HepG2 (cell line): Measurements from ENCODE around the gene STXBP4. TPM values are rescaled to one million over a fixed set of nuclear protein-coding genes. Genes with fewer than 3 reads are reported as not detected.

Experiments used
- FOSL1 ChIP-seq: sonication (generic); formaldehyde crosslinking; IDR thresholded peaks from 2 replicates; pipeline ENCODE4 v1.9.0; 2021; ENCODE audit warnings: missing genetic modification reagents, borderline replicate concordance
- GABPA ChIP-seq, 2 experiments: IDR thresholded peaks; 2 replicates each; pipeline ENCODE4 v1.6.1; 2011 to 2016; ENCODE audit warnings: low read depth in 2 of 2, low read length in 1 of 2, missing biosample characterization in 1 of 2, missing genetic modification characterization in 1 of 2
- GLI4 ChIP-seq: sonication (generic); formaldehyde crosslinking; IDR thresholded peaks from 2 replicates; pipeline ENCODE4 v1.5.1; 2020; ENCODE audit warnings: missing genetic modification reagents, mild to moderate bottlenecking, moderate library complexity, borderline replicate concordance
- HNF4A ChIP-seq: sonication (generic); formaldehyde crosslinking; IDR thresholded peaks from 2 replicates; pipeline ENCODE4 v1.4.0; 2020; ENCODE audit warnings: missing genetic modification reagents
- KAT2B ChIP-seq: fragments of 150-350 bp; IDR thresholded peaks from 2 replicates; pipeline ENCODE4 v1.6.1; 2014; ENCODE audit warnings: low read depth, low read length, borderline replicate concordance
- KDM3A ChIP-seq: IDR thresholded peaks from 2 replicates; pipeline ENCODE4 v1.6.1; 2018; ENCODE audit warnings: low read depth, missing compliant biosample characterization
- NFKB2 ChIP-seq: sonication (generic); formaldehyde crosslinking; IDR thresholded peaks from 2 replicates; pipeline ENCODE4 v1.4.0; 2020; ENCODE audit warnings: missing genetic modification reagents, borderline replicate concordance
- RXRB ChIP-seq: IDR thresholded peaks from 2 replicates; pipeline ENCODE4 v1.6.1; 2016; ENCODE audit warnings: borderline replicate concordance, missing genetic modification reagents, missing compliant biosample characterization
- SIX1 ChIP-seq: sonication (generic); formaldehyde crosslinking; IDR thresholded peaks from 2 replicates; pipeline ENCODE4 v1.4.0; 2020; ENCODE audit warnings: missing genetic modification reagents, borderline replicate concordance
- SP2 ChIP-seq: sonication (generic); formaldehyde crosslinking; IDR thresholded peaks from 2 replicates; pipeline ENCODE4 v1.5.1; 2020; ENCODE audit warnings: mild to moderate bottlenecking, missing genetic modification reagents
- SRF ChIP-seq: IDR thresholded peaks from 2 replicates; pipeline ENCODE4 v1.6.1; 2011; ENCODE audit warnings: mild to moderate bottlenecking, low read depth, low read length, moderate library complexity
- ZBED4 ChIP-seq: sonication (generic); formaldehyde crosslinking; IDR thresholded peaks from 2 replicates; pipeline ENCODE4 v1.4.0; 2020; ENCODE audit warnings: missing genetic modification reagents, borderline replicate concordance
- ZNF276 ChIP-seq: sonication (generic); formaldehyde crosslinking; IDR thresholded peaks from 2 replicates; pipeline ENCODE4 v1.4.0; 2020; ENCODE audit warnings: mild to moderate bottlenecking, low read depth, missing genetic modification reagents
- ZNF337 ChIP-seq: sonication (generic); formaldehyde crosslinking; IDR thresholded peaks from 2 replicates; pipeline ENCODE4 v1.5.1; 2020; ENCODE audit warnings: missing genetic modification reagents, low read depth, mild to moderate bottlenecking, borderline replicate concordance
- ZNF784 ChIP-seq: sonication (generic); formaldehyde crosslinking; IDR thresholded peaks from 2 replicates; pipeline ENCODE4 v1.5.1; 2020; ENCODE audit warnings: missing genetic modification reagents, mild to moderate bottlenecking, borderline replicate concordance
- ZNF878 ChIP-seq: sonication (generic); formaldehyde crosslinking; IDR thresholded peaks from 2 replicates; pipeline ENCODE4 v1.8.1; 2023; ENCODE audit warnings: mild to moderate bottlenecking, missing genetic modification reagents, moderate library complexity
- polyA plus RNA-seq, 8 experiments: library from polyadenylated mRNA; depleted of rRNA in 3 of 8; stranded (reverse) in 7 of 8; unstranded in 1 of 8; fragments of >200 nt; fragmentation: Illumina TruSeq in 4 of 8; extraction: Trizol in 4 of 8; gene quantifications; 2 replicates each; pipeline versions ENCODE4 v1.2.1 to v1.2.3, GENCODE V29; 2011 to 2016; ENCODE audit warnings: low read depth in 4 of 8, missing spikeins in 1 of 8, mixed read lengths in 1 of 8; ENCODE audit not compliant: insufficient read depth in 1 of 8
- total RNA-seq, 5 experiments: library from RNA; depleted of rRNA; stranded (reverse); fragments of >200 nt; fragmentation: Illumina TruSeq; extraction: Trizol; gene quantifications; 2 replicates each; pipeline ENCODE4 v1.2.3, GENCODE V29; 2016; ENCODE audit warnings: low read depth in 1 of 5
- TF ChIP-seq, protein P1 (sequence below): sonication (generic); formaldehyde crosslinking; IDR thresholded peaks from 2 replicates; pipeline ENCODE4 v1.8.1; 2023; ENCODE audit warnings: mild to moderate bottlenecking, missing genetic modification reagents, borderline replicate concordance
- TF ChIP-seq, protein P2 (sequence below): IDR thresholded peaks from 2 replicates; pipeline ENCODE4 v1.6.1; 2012; ENCODE audit warnings: low read length, improper control_type of control experiment
- TF ChIP-seq, protein P3 (sequence below): IDR thresholded peaks from 2 replicates; pipeline ENCODE4 v1.6.1; 2016; ENCODE audit warnings: missing compliant biosample characterization, missing genetic modification reagents, borderline replicate concordance

The STXBP4 gene
- total and polyA plus RNA-seq, 2 of the 13 experiments (the other 11 are each of a cell fraction or from before 2014, with no cell fraction given) = 8.5 to 36.1 TPM

GRCh38 chr17:55157165-55157564 is 188.6 kb downstream of the STXBP4 start (continued):
- TF ChIP-seq GLI4 (CRISPR knock-in tag) = no peak
- TF ChIP-seq KDM3A = no peak
- no peak for TF ChIP-seq SP2 (CRISPR knock-in tag)
- peak; percentile 93 for TF ChIP-seq SIX1 (CRISPR knock-in tag)
- TF ChIP-seq RXRB (CRISPR knock-in tag) = peak; percentile 99
- TF ChIP-seq ZNF878 (CRISPR knock-in tag) = no peak
- TF ChIP-seq ZNF784 (CRISPR knock-in tag) = no peak
- TF ChIP-seq, protein P1, sequence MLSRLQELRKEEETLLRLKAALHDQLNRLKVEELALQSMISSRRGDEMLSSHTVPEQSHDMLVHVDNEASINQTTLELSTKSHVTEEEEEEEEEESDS (CRISPR knock-in tag) = no peak
- TF ChIP-seq ZBED4 = no peak
- no peak for TF ChIP-seq ZNF276 (CRISPR knock-in tag)
- TF ChIP-seq ZNF337 (CRISPR knock-in tag) = no peak
- no peak for TF ChIP-seq FOSL1
- TF ChIP-seq SRF = no peak
- no peak for TF ChIP-seq NFKB2 (CRISPR knock-in tag)
- TF ChIP-seq GABPA (IDR thresholded peaks at IDR 0.05; ENCODE audit: low read depth, low read length) = no peak
- no peak for TF ChIP-seq GABPA (CRISPR knock-in tag; IDR thresholded peaks at IDR 0.05; ENCODE audit: low read depth)
- TF ChIP-seq HNF4A = peak; percentile 59
- TF ChIP-seq KAT2B = no peak
- TF ChIP-seq, protein P2, sequence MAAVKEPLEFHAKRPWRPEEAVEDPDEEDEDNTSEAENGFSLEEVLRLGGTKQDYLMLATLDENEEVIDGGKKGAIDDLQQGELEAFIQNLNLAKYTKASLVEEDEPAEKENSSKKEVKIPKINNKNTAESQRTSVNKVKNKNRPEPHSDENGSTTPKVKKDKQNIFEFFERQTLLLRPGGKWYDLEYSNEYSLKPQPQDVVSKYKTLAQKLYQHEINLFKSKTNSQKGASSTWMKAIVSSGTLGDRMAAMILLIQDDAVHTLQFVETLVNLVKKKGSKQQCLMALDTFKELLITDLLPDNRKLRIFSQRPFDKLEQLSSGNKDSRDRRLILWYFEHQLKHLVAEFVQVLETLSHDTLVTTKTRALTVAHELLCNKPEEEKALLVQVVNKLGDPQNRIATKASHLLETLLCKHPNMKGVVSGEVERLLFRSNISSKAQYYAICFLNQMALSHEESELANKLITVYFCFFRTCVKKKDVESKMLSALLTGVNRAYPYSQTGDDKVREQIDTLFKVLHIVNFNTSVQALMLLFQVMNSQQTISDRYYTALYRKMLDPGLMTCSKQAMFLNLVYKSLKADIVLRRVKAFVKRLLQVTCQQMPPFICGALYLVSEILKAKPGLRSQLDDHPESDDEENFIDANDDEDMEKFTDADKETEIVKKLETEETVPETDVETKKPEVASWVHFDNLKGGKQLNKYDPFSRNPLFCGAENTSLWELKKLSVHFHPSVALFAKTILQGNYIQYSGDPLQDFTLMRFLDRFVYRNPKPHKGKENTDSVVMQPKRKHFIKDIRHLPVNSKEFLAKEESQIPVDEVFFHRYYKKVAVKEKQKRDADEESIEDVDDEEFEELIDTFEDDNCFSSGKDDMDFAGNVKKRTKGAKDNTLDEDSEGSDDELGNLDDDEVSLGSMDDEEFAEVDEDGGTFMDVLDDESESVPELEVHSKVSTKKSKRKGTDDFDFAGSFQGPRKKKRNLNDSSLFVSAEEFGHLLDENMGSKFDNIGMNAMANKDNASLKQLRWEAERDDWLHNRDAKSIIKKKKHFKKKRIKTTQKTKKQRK = no peak
- TF ChIP-seq, protein P3, sequence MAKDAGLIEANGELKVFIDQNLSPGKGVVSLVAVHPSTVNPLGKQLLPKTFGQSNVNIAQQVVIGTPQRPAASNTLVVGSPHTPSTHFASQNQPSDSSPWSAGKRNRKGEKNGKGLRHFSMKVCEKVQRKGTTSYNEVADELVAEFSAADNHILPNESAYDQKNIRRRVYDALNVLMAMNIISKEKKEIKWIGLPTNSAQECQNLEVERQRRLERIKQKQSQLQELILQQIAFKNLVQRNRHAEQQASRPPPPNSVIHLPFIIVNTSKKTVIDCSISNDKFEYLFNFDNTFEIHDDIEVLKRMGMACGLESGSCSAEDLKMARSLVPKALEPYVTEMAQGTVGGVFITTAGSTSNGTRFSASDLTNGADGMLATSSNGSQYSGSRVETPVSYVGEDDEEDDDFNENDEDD = no peak
